OCI-LY7 (cell line): ENCODE results near the gene POMC. TPM values are rescaled to one million over a fixed set of nuclear protein-coding genes. Genes with fewer than 3 reads are reported as not detected.

Source experiments
- BruUV-seq: library from RNA; stranded (reverse); fragments of 400-500 nt; replicated peaks from 2 replicates; lab custom pipeline; 2021; lab: Mats Ljungman, UMichigan
- CTCF ChIA-PET: fragments of 300-600 bp; sonication (Branson Sonifier 250); formaldehyde crosslinking; loops from one replicate; lab custom pipeline; 2022; ENCODE audit warnings: antibody characterized with exemption; ENCODE audit not compliant: unreplicated experiment; lab: Charles Lee
- POLR2A ChIA-PET: fragments of 300-600 bp; sonication (Branson Sonifier 250); formaldehyde crosslinking; loops from one replicate; lab custom pipeline; 2022; ENCODE audit warnings: antibody characterized with exemption; lab: Charles Lee
- DNase-seq: peaks from one replicate; pipeline ENCODE4 v3.0.0-alpha.2; 2015; ENCODE audit warnings: low spot score
- H2AFZ ChIP-seq: fragments of 200-600 bp; sonication (generic), shearing (Covaris generic); 2 replicates; pipeline ENCODE4 v1.6.1; 2014; ENCODE audit warnings: mild to moderate bottlenecking, antibody characterized with exemption, low read length, moderate library complexity
- H3K27ac ChIP-seq: fragments of 200-600 bp; sonication (generic); 2 replicates; pipeline ENCODE4 v1.5.1; 2014; ENCODE audit warnings: mixed run types, low read depth, mild to moderate bottlenecking, moderate library complexity, low read length, inconsistent platforms; ENCODE audit not compliant: poor library complexity, severe bottlenecking
- H3K36me3 ChIP-seq: fragments of 200-600 bp; sonication (generic); 2 replicates; pipeline ENCODE4 v1.6.1; 2014; ENCODE audit warnings: mild to moderate bottlenecking, antibody characterized with exemption, low read length, moderate library complexity, mixed read lengths; ENCODE audit not compliant: insufficient read depth
- H3K4me1 ChIP-seq: fragments of 200-600 bp; sonication (generic); 2 replicates; pipeline ENCODE4 v1.5.1; 2014; ENCODE audit warnings: mild to moderate bottlenecking, low read length; ENCODE audit not compliant: insufficient read depth, poor library complexity, severe bottlenecking
- H3K4me2 ChIP-seq: fragments of 200-600 bp; sonication (generic); 2 replicates; pipeline ENCODE4 v1.6.1; 2014; ENCODE audit warnings: mild to moderate bottlenecking, low read length
- H3K4me3 ChIP-seq: fragments of 200-600 bp; sonication (generic); 2 replicates; pipeline ENCODE4 v1.5.1; 2014; ENCODE audit warnings: mild to moderate bottlenecking, low read depth, low read length; ENCODE audit not compliant: poor library complexity, severe bottlenecking
- H3K79me2 ChIP-seq: fragments of 200-600 bp; sonication (generic); 2 replicates; pipeline ENCODE4 v1.6.1; 2016; ENCODE audit warnings: low read depth, mild to moderate bottlenecking, low read length, moderate library complexity, mixed read lengths; ENCODE audit not compliant: insufficient read depth
- H3K9me2 ChIP-seq: fragments of 200-600 bp; sonication (generic); 2 replicates; pipeline ENCODE4 v1.6.1; 2016; ENCODE audit warnings: mild to moderate bottlenecking, low read length, mixed read lengths; ENCODE audit not compliant: insufficient read depth
- H3K9me3 ChIP-seq: fragments of 200-600 bp; sonication (generic); 2 replicates; pipeline ENCODE4 v1.6.1; 2014; ENCODE audit warnings: mild to moderate bottlenecking, mixed run types, low read length, mixed read lengths
- H4K20me1 ChIP-seq: fragments of 200-600 bp; sonication (generic); 2 replicates; pipeline ENCODE4 v1.6.1; 2014; ENCODE audit warnings: mild to moderate bottlenecking, antibody characterized with exemption, low read length, moderate library complexity, mixed read lengths; ENCODE audit not compliant: insufficient read depth
- CTCF ChIP-seq: fragments of 200-600 bp; sonication (generic); conservative IDR thresholded peaks from 2 replicates; pipeline ENCODE4 v1.5.1; 2014; ENCODE audit warnings: mild to moderate bottlenecking, antibody characterized with exemption, low read length, moderate library complexity, mixed read lengths
- EZH2phosphoT487 ChIP-seq: fragments of 200-600 bp; sonication (generic); IDR thresholded peaks from 2 replicates; pipeline ENCODE4 v1.6.1; 2018; ENCODE audit warnings: low read depth, borderline replicate concordance, mild to moderate bottlenecking, mixed run types, antibody characterized with exemption, low read length, moderate library complexity, mixed read lengths
- intact Hi-C: fragments of 100-400 bp; cut with micrococcal nuclease; formaldehyde crosslinking; loops from one replicate; pipeline ENCODE4 v1.10.0; 2022; ENCODE audit not compliant: unreplicated experiment
- total RNA-seq, 2 experiments: library from RNA; depleted of rRNA in 1 of 2; stranded (reverse); fragments of >200 nt in 1 of 2; shearing (Covaris generic) in 1 of 2; gene quantifications; 2 replicates each; pipeline ENCODE4 v1.2.3, GENCODE V29; 2014 to 2022

POMC gene
- total RNA-seq, 2 experiments from 2014 or later, result not detected

DNA sequence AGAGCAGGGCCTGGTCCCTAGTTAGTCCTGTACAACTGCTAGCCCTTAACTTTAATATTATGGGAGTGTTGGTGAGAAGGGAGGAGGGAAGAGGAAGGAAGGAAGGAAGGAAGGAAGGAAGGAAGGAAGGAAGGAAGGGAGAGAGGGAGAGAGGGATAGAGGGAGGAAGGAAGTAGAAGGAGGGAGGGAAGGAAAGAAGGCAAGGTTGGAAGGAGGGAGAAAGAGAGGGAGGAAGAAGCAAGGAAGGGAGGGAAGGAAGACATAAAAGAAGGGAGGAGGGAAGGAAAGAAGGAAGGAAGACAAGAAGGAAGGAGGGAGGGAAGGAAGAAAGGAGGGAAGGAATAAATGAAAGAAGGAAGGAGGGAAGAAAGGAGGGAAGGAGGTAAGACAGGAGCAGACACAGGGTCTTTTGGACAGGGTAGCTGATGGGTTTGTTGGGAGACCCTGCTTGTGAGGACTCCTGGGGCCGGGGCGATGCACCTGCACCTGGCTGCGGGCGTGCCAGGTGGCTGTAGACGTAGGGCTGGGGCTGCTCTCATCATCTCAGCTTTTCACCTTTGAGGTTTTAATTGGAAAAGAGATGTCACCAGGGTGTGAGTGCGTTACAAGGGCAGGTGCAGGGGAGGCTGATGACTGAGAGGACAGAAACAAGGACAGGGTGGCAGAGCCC is 5.9 kb upstream of the POMC start:
- Histone ChIP-seq H3K9me2 (no peaks in the 10 kb centered on the region), H3K27ac (no peak overlapping the region), H3K4me3 (no peak overlapping the region), H4K20me1 (no peaks in the 10 kb centered on the region; the same call in 1 of the 2 replicates), H3K4me1 (no peaks in the 10 kb centered on the region), H2AFZ (no peak overlapping the region), H3K79me2 (no peaks in the 10 kb centered on the region), H3K36me3 (no peaks in the 10 kb centered on the region), H3K9me3 (no peaks in the 10 kb centered on the region), H3K4me2 (no peak overlapping the region)
- DNase-seq, result no peak
- BruUV-seq, result no TSS peak
- intact Hi-C loops, result no loop called here
- POLR2A ChIA-PET, result interaction anchor here (0.7 to 1.1 kb wide), 2 partner anchors 21 to 472 kb away, joined by 3 read pairs; no protein-coding TSS in a partner anchor
- CTCF ChIA-PET, result no interaction called here
- TF ChIP-seq EZH2phosphoT487 (no peak), CTCF (no peak)

- Histone ChIP-seq H3K4me2 (no peak overlapping the region), H4K20me1 (no peaks in the 10 kb centered on the region; the same call in 1 of the 2 replicates), H3K4me1 (no peaks in the 10 kb centered on the region), H3K79me2 (no peaks in the 10 kb centered on the region), H2AFZ (no peak overlapping the region), H3K4me3 (no peak overlapping the region), H3K9me2 (no peaks in the 10 kb centered on the region), H3K9me3 (no peaks in the 10 kb centered on the region), H3K36me3 (no peaks in the 10 kb centered on the region), H3K27ac (no peak overlapping the region)
- ChIA-PET POLR2A (interaction anchor here (0.7 to 1.1 kb wide), 2 partner anchors 22 to 473 kb away, joined by 3 read pairs; no protein-coding TSS in a partner anchor), CTCF (no interaction called here)
- BruUV-seq, result no TSS peak
- TF ChIP-seq EZH2phosphoT487 (no peak), CTCF (no peak)
- no peak for DNase-seq
- intact Hi-C loops, result no loop called here
These were observed 5.3 kb upstream of the POMC start for GRCh38 chr2:25173719-25174118.

- H3K4me3 ChIP-seq, result no peak overlapping the region
- no peaks in the 10 kb centered on the region for H3K9me2 ChIP-seq
- intact Hi-C loops, result no loop called here
- no TSS peak for BruUV-seq
- H3K4me1 ChIP-seq, result peaks cover under 1% of the 10 kb centered on the region
- H3K9me3 ChIP-seq, result no peaks in the 10 kb centered on the region
- H3K4me2 ChIP-seq, result no peak overlapping the region
- H3K27ac ChIP-seq, result no peak overlapping the region
- H4K20me1 ChIP-seq, result no peaks in the 10 kb centered on the region; the same call in 1 of the 2 replicates
- no peak for DNase-seq
- no peaks in the 10 kb centered on the region for H3K79me2 ChIP-seq
- ChIA-PET CTCF (no interaction called here), POLR2A (interaction anchor here (0.7 kb wide), 1 partner anchor 55 kb away, joined by 3 read pairs; no protein-coding TSS in a partner anchor)
- H2AFZ ChIP-seq, result no peak overlapping the region
- TF ChIP-seq CTCF, result no peak
- no peak for TF ChIP-seq EZH2phosphoT487
- H3K36me3 ChIP-seq, result no peaks in the 10 kb centered on the region
These were observed 2.5 kb upstream of the POMC start for GRCh38 chr2:25170888-25171287.
